ENCODE results near the gene ZMYND8.
"Not testable (repeated sequence)": the region's sequence is repeated elsewhere in the genome, so short reads cannot be mapped to it uniquely, and the experiment has no call there.

GRCh38 chr20:47260540-47261126, 95.9 kb downstream of the ZMYND8 start:
- TF ChIP-seq, protein P1, sequence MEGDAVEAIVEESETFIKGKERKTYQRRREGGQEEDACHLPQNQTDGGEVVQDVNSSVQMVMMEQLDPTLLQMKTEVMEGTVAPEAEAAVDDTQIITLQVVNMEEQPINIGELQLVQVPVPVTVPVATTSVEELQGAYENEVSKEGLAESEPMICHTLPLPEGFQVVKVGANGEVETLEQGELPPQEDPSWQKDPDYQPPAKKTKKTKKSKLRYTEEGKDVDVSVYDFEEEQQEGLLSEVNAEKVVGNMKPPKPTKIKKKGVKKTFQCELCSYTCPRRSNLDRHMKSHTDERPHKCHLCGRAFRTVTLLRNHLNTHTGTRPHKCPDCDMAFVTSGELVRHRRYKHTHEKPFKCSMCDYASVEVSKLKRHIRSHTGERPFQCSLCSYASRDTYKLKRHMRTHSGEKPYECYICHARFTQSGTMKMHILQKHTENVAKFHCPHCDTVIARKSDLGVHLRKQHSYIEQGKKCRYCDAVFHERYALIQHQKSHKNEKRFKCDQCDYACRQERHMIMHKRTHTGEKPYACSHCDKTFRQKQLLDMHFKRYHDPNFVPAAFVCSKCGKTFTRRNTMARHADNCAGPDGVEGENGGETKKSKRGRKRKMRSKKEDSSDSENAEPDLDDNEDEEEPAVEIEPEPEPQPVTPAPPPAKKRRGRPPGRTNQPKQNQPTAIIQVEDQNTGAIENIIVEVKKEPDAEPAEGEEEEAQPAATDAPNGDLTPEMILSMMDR (IDR thresholded peaks at IDR 0.05): not testable (repeated sequence)
- not testable (repeated sequence) for TF ChIP-seq EP300 (IDR thresholded peaks at IDR 0.05; ENCODE audit: low read depth); POLR2A (IDR thresholded peaks at IDR 0.05); POLR2AphosphoS5 (IDR thresholded peaks at IDR 0.05)
